Endothelial cell of umbilical vein (primary cell): ENCODE measurements around the gene PLS1. TPM values are rescaled to one million over a fixed set of nuclear protein-coding genes. Genes with fewer than 3 reads are reported as not detected.

ENCODE experiments used
- BruUV-seq: library from RNA; stranded (reverse); fragments of 400-500 nt; replicated peaks from 2 replicates; lab custom pipeline; 2021; lab: Mats Ljungman, UMichigan
- CTCF ChIA-PET: fragments of 300-600, 350-600 bp; sonication (Branson Sonifier 250); formaldehyde crosslinking; loops from one replicate; lab custom pipeline; 2021; ENCODE audit warnings: antibody characterized with exemption, inconsistent platforms; lab: Charles Lee
- POLR2A ChIA-PET: fragments of 300-600, 350-600 bp; sonication (Branson Sonifier 250); formaldehyde crosslinking; loops from one replicate; lab custom pipeline; 2021; ENCODE audit warnings: antibody characterized with exemption, inconsistent platforms; lab: Charles Lee
- DNase-seq: peaks from one replicate; pipeline ENCODE4 v3.0.0-alpha.2; 2011; ENCODE audit warnings: low read depth, low spot score
- FAIRE-seq: peaks from 2 replicates; lab custom pipeline; 2011; peaks lifted over from hg19 to GRCh38; lab: Jason Lieb, UNC
- H2AFZ ChIP-seq: 2 replicates; pipeline ENCODE4 v1.6.0; 2012; ENCODE audit warnings: low read depth, low read length, control low read depth, inconsistent platforms
- H3K27ac ChIP-seq: 2 replicates; pipeline ENCODE4 v1.5.1; 2011; ENCODE audit warnings: low read depth, mild to moderate bottlenecking, control low read depth, low read length, moderate library complexity; ENCODE audit not compliant: insufficient read depth
- H3K27me3 ChIP-seq, 2 experiments: 2 replicates each; pipeline versions ENCODE4 v1.6.0 to v1.6.1; 2011; ENCODE audit warnings: low read length in 2 of 2, mixed read lengths in 1 of 2; ENCODE audit not compliant: control insufficient read depth in 2 of 2, insufficient read depth in 2 of 2
- H3K36me3 ChIP-seq, 2 experiments: 2 replicates in 1 of 2; 3 replicates in 1 of 2; pipeline ENCODE4 v1.5.1; 2011; ENCODE audit warnings: low read length in 2 of 2, mild to moderate bottlenecking in 1 of 2, moderate library complexity in 1 of 2; ENCODE audit not compliant: control insufficient read depth in 2 of 2, insufficient read depth in 2 of 2; ENCODE audit errors: extremely low read depth in 1 of 2
- H3K4me1 ChIP-seq: 3 replicates; pipeline ENCODE4 v1.5.1; 2011; ENCODE audit warnings: mild to moderate bottlenecking, low read length; ENCODE audit not compliant: control insufficient read depth, insufficient read depth; ENCODE audit errors: extremely low read depth
- H3K4me2 ChIP-seq: 2 replicates; pipeline ENCODE4 v1.6.1; 2011; ENCODE audit warnings: low read length, control low read depth, mixed read lengths; ENCODE audit not compliant: insufficient read depth
- H3K4me3 ChIP-seq, 3 experiments: fragments of 200-600 bp in 1 of 3; sonication (generic), shearing (Covaris generic) in 1 of 3; replicated peaks in 1 of 3; 2 replicates each; pipeline ENCODE4 v1.5.1; 2011 to 2016; ENCODE audit warnings: control low read depth in 3 of 3, low read length in 3 of 3, mild to moderate bottlenecking in 2 of 3, inconsistent platforms in 1 of 3, low read depth in 1 of 3, moderate library complexity in 1 of 3; ENCODE audit not compliant: insufficient read depth in 1 of 3
- H3K79me2 ChIP-seq: 2 replicates; pipeline ENCODE4 v1.6.0; 2012; ENCODE audit warnings: low read length, inconsistent platforms; ENCODE audit not compliant: control insufficient read depth, insufficient read depth
- H3K9ac ChIP-seq: replicated peaks from 2 replicates; pipeline ENCODE3; 2011; ENCODE audit warnings: low read length, control low read depth; ENCODE audit not compliant: insufficient read depth; ENCODE audit errors: extremely low read depth
- H3K9me1 ChIP-seq: replicated peaks from 3 replicates; pipeline ENCODE4 v1.6.0; 2011; ENCODE audit warnings: mild to moderate bottlenecking, low read length; ENCODE audit not compliant: control insufficient read depth, insufficient read depth; ENCODE audit errors: extremely low read depth
- H3K9me3 ChIP-seq: replicated peaks from 2 replicates; pipeline ENCODE4 v1.5.1; 2012; ENCODE audit warnings: low read length, inconsistent platforms; ENCODE audit not compliant: control insufficient read depth, insufficient read depth
- H4K20me1 ChIP-seq: replicated peaks from 2 replicates; pipeline ENCODE3; 2011; ENCODE audit warnings: mild to moderate bottlenecking, low read length; ENCODE audit not compliant: control insufficient read depth, insufficient read depth; ENCODE audit errors: extremely low read depth
- FOS ChIP-seq: IDR thresholded peaks from 2 replicates; pipeline ENCODE4 v1.6.1; 2011; ENCODE audit warnings: mild to moderate bottlenecking, low read length, moderate library complexity, borderline replicate concordance; ENCODE audit not compliant: insufficient read depth
- GATA2 ChIP-seq: IDR thresholded peaks from 2 replicates; pipeline ENCODE4 v1.7.0; 2011; ENCODE audit warnings: low read depth, mild to moderate bottlenecking, moderate library complexity, mixed read lengths, low read length; ENCODE audit not compliant: insufficient read length, insufficient read depth
- JUN ChIP-seq: IDR thresholded peaks from 2 replicates; pipeline ENCODE4 v1.6.1; 2011; ENCODE audit warnings: borderline replicate concordance, low read depth; ENCODE audit not compliant: insufficient read length, insufficient read depth
- MYC ChIP-seq: IDR thresholded peaks from one replicate; pipeline ENCODE4 v1.6.1; 2011; ENCODE audit warnings: mild to moderate bottlenecking, low read depth, low read length
- POLR2A ChIP-seq: IDR thresholded peaks from 2 replicates; pipeline ENCODE4 v1.6.1; 2012; ENCODE audit warnings: low read depth, mild to moderate bottlenecking, control low read depth, low read length
- POLR2AphosphoS5 ChIP-seq: IDR thresholded peaks from 2 replicates; pipeline ENCODE4 v1.6.1; 2012; ENCODE audit warnings: low read depth, mild to moderate bottlenecking, control low read depth, low read length, moderate library complexity; ENCODE audit not compliant: insufficient read depth
- dilution Hi-C: fragments of 300-500 bp; cut with MboI; formaldehyde crosslinking; loops from one replicate; pipeline ENCODE4 v1.15.0; 2019; ENCODE audit warnings: low sequenced_read_pairs; ENCODE audit not compliant: extremely low pct_ligation_motif_present
- intact Hi-C: fragments of 100-400 bp; cut with micrococcal nuclease; formaldehyde crosslinking; loops from one replicate; pipeline ENCODE4 v1.10.0; 2022
- polyA plus RNA-seq, 4 experiments: library from polyadenylated mRNA; depleted of rRNA in 3 of 4; stranded (reverse) in 3 of 4; unstranded in 1 of 4; fragments of >200 nt; gene quantifications; 2 replicates each; pipeline versions ENCODE4 v1.2.1 to v1.2.3, GENCODE V29; 2011 to 2012; ENCODE audit warnings: missing spikeins in 1 of 4
- total RNA-seq: library from RNA; stranded (reverse); gene quantifications from 2 replicates; pipeline ENCODE4 v1.2.3, GENCODE V29; 2021
- TF ChIP-seq, protein P1 (sequence below): IDR thresholded peaks from 2 replicates; pipeline ENCODE4 v1.6.1; 2011; ENCODE audit not compliant: insufficient read depth, insufficient read length
- TF ChIP-seq, protein P2 (sequence below), 2 donors: IDR thresholded peaks; 1 replicate in 1 of 2; 2 replicates in 1 of 2; pipeline ENCODE4 v1.5.1; 2011; ENCODE audit warnings: low read length in 2 of 2, mild to moderate bottlenecking in 2 of 2, moderate library complexity in 2 of 2, control low read depth in 1 of 2, inconsistent platforms in 1 of 2, low read depth in 1 of 2; ENCODE audit not compliant: insufficient read depth in 1 of 2; ENCODE audit errors: extremely low read depth in 1 of 2

The PLS1 gene
- total and polyA plus RNA-seq, 2 donors (not counting 3 experiments of a cell fraction or from before 2014, with no cell fraction given): 0.59 to 1.3 TPM

DNA sequence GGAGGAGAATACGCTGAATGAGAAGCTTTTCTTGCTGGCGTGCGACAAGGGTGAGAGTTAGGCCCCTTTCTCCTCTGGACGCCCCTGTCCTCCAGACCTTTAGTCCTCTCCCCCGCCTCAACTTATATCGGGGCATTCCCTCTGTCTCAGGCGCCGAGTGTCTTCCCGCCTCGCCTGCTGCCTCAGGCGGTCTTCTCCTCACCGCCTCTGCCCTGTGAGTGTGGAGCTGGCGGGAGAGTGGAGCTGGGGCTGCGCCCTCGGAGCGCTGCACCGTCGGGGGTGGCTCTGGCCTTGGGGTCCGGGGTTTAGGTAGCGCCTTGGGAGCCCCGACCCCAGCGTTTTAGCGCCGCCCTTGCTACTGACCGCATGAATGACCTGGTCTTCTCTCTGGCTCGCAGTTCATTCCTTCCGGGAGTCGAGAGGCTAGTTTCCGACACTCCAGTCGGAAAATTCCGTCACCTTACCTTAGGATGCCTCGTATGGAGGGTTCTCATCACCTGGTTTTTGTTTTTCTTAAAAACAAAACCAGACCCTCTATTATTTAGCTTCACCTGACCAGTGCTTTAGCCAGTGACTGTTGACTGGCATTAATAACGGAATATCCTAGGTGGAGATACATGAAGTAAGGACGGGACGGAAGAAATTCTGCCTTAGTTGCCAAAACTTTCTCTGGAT lies 128.6 kb downstream of the PLS1 start:
- Histone ChIP-seq H3K27ac (peak overlapping the region; percentile 5), H3K9me1 (no peaks in the 10 kb centered on the region), H3K36me3 (no peaks in the 10 kb centered on the region), H2AFZ (peak overlapping the region; percentile 98), H3K79me2 (no peaks in the 10 kb centered on the region), H3K9me3 (no peaks in the 10 kb centered on the region), H3K4me1 (peaks cover 7% of the 10 kb centered on the region), H4K20me1 (no peaks in the 10 kb centered on the region), H3K4me3 (peak overlapping the region; percentile 25 to 79 (median 68)), H3K4me2 (peak overlapping the region; percentile 97), H3K27me3 (no peaks in the 10 kb centered on the region), H3K9ac (peak overlapping the region; percentile 94)
- intact Hi-C loops (loop anchor here (2.0 to 5.0 kb wide), 4 partner anchors 128 to 277 kb away; partner anchors contain the start of genes ATR, PLS1 and U2SURP), dilution Hi-C loops (no loop called here)
- TF ChIP-seq POLR2AphosphoS5: peak; percentile 22
- TF ChIP-seq GATA2: no peak
- no peak for TF ChIP-seq JUN
- peak; percentile 31 for FAIRE-seq
- peak; percentile 50 for DNase-seq
- ChIA-PET POLR2A (no interaction called here), CTCF (interaction anchor here (2.6 kb wide), 1 partner anchor 138 kb away, joined by 9 read pairs; no protein-coding TSS in a partner anchor)
- TSS peak; percentile 41 for BruUV-seq

DNA sequence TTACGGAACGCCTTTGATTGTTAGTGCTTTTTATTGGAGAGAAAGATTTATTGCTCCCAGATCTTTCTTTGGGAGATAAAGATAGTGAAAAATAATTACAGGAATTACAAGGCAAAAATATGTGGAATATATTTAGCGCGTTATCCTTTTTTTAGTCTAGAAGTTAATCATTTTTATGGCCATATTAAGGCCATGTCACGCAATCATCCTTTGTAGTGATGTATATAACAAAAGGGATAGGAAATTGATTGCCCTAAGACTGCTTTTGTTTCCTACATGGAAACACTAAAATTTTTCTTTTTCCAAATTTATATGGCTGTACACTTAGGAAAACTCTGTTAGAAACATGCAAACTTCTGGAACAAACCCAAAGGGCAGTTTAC lies 129.2 kb downstream of the PLS1 start:
- H4K20me1 ChIP-seq: no peaks in the 10 kb centered on the region
- H3K27me3 ChIP-seq: no peaks in the 10 kb centered on the region
- no peaks in the 10 kb centered on the region for H3K79me2 ChIP-seq
- H3K27ac ChIP-seq: no peak overlapping the region
- H3K4me2 ChIP-seq: peak overlapping the region; percentile 97
- dilution Hi-C loops (no loop called here), intact Hi-C loops (loop anchor here (2.0 kb wide), 3 partner anchors 129 to 147 kb away; partner anchors contain the start of genes ATR and PLS1)
- H3K9me3 ChIP-seq: no peaks in the 10 kb centered on the region
- FAIRE-seq (no peak), DNase-seq (no peak)
- no TSS peak for BruUV-seq
- no peaks in the 10 kb centered on the region for H3K36me3 ChIP-seq
- H3K9ac ChIP-seq: peak overlapping the region; percentile 94
- TF ChIP-seq JUN (no peak), POLR2A (no peak), MYC (no peak), FOS (no peak)
- TF ChIP-seq, protein P1, sequence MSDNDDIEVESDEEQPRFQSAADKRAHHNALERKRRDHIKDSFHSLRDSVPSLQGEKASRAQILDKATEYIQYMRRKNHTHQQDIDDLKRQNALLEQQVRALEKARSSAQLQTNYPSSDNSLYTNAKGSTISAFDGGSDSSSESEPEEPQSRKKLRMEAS: no peak
- TF ChIP-seq, protein P2, sequence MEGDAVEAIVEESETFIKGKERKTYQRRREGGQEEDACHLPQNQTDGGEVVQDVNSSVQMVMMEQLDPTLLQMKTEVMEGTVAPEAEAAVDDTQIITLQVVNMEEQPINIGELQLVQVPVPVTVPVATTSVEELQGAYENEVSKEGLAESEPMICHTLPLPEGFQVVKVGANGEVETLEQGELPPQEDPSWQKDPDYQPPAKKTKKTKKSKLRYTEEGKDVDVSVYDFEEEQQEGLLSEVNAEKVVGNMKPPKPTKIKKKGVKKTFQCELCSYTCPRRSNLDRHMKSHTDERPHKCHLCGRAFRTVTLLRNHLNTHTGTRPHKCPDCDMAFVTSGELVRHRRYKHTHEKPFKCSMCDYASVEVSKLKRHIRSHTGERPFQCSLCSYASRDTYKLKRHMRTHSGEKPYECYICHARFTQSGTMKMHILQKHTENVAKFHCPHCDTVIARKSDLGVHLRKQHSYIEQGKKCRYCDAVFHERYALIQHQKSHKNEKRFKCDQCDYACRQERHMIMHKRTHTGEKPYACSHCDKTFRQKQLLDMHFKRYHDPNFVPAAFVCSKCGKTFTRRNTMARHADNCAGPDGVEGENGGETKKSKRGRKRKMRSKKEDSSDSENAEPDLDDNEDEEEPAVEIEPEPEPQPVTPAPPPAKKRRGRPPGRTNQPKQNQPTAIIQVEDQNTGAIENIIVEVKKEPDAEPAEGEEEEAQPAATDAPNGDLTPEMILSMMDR (IDR thresholded peaks at IDR 0.05; ENCODE audit: extremely low read depth in 1 of 2, insufficient read depth in 1 of 2, low read depth in 1 of 2, low read length in 2 of 2): no peak
- POLR2A ChIA-PET: no interaction called here
- H2AFZ ChIP-seq: peak overlapping the region; percentile 98
- peak overlapping the region; percentile 25 to 79 (median 68) for H3K4me3 ChIP-seq
- peaks cover 7% of the 10 kb centered on the region for H3K4me1 ChIP-seq
- no peaks in the 10 kb centered on the region for H3K9me1 ChIP-seq
- CTCF ChIA-PET: interaction anchor here (2.6 kb wide), 1 partner anchor 138 kb away, joined by 9 read pairs; no protein-coding TSS in a partner anchor
